PC-9 (cell line): Measurements from ENCODE around the gene KIF21B. TPM values are rescaled to one million over a fixed set of nuclear protein-coding genes. Genes with fewer than 3 reads are reported as not detected.
A peak's percentile ranks its signal among the peaks of the same experiment; 100 is the strongest.

Source experiments
- BruUV-seq: library from RNA; stranded (reverse); fragments of 400-500 nt; replicated peaks from 2 replicates; lab custom pipeline; 2021; lab: Mats Ljungman, UMichigan
- CTCF ChIA-PET: fragments of 300-600 bp; sonication (Branson Sonifier 250); formaldehyde crosslinking; loops from one replicate; lab custom pipeline; 2022; ENCODE audit warnings: antibody characterized with exemption; lab: Charles Lee
- POLR2A ChIA-PET: fragments of 300-600 bp; sonication (Branson Sonifier 250); formaldehyde crosslinking; loops from one replicate; lab custom pipeline; 2022; ENCODE audit warnings: antibody characterized with exemption; ENCODE audit not compliant: unreplicated experiment; lab: Charles Lee
- DNase-seq, 2 experiments: peaks; one replicate each; pipeline versions ENCODE4 v3.0.0 to v3.0.0-alpha.2; 2015 to 2022; ENCODE audit warnings: mixed read lengths in 1 of 2
- H2AFZ ChIP-seq: fragments of 200-600 bp; sonication (generic); 2 replicates; pipeline ENCODE4 v1.8.1; 2017; ENCODE audit warnings: antibody characterized with exemption
- H3F3A ChIP-seq: fragments of 200-600 bp; sonication (generic); 2 replicates; pipeline ENCODE4 v1.8.1; 2017; ENCODE audit warnings: antibody characterized with exemption, mild to moderate bottlenecking, low read depth; ENCODE audit not compliant: insufficient read depth
- H3K27ac ChIP-seq: fragments of 200-600 bp; sonication (generic); 2 replicates; pipeline ENCODE4 v1.6.1; 2016; ENCODE audit warnings: mixed run types
- H3K27me3 ChIP-seq: fragments of 200-600 bp; sonication (generic); 2 replicates; pipeline ENCODE4 v1.6.1; 2016; ENCODE audit warnings: low read depth, mixed run types; ENCODE audit not compliant: insufficient read depth
- H3K36me3 ChIP-seq: fragments of 200-600 bp; sonication (generic); 2 replicates; pipeline ENCODE4 v1.6.1; 2016; ENCODE audit warnings: low read depth, mixed run types
- H3K4me1 ChIP-seq: fragments of 200-600 bp; sonication (generic); replicated peaks from 2 replicates; pipeline ENCODE4 v1.6.1; 2016; ENCODE audit warnings: mixed run types; ENCODE audit not compliant: insufficient read depth
- H3K4me2 ChIP-seq: fragments of 200-600 bp; sonication (generic); 2 replicates; pipeline ENCODE4 v1.6.1; 2017; ENCODE audit warnings: mixed run types
- H3K4me3 ChIP-seq: fragments of 200-600 bp; sonication (generic); 2 replicates; pipeline ENCODE4 v1.6.1; 2016; ENCODE audit warnings: mixed run types
- H3K79me2 ChIP-seq: fragments of 200-600 bp; sonication (generic); 2 replicates; pipeline ENCODE4 v1.6.1; 2017; ENCODE audit warnings: low read depth, mixed run types
- H3K9me2 ChIP-seq: fragments of 200-600 bp; sonication (generic); 2 replicates; pipeline ENCODE4 v1.8.1; 2017; ENCODE audit warnings: mild to moderate bottlenecking; ENCODE audit not compliant: insufficient read depth
- H3K9me3 ChIP-seq: fragments of 200-600 bp; sonication (generic); 2 replicates; pipeline ENCODE4 v1.8.1; 2016; ENCODE audit warnings: low read depth; ENCODE audit not compliant: insufficient read depth
- H4K20me1 ChIP-seq: fragments of 200-600 bp; sonication (generic); 2 replicates; pipeline ENCODE4 v1.8.1; 2017; ENCODE audit not compliant: insufficient read depth
- EZH2 ChIP-seq: fragments of 200-600 bp; sonication (generic); IDR thresholded peaks from 2 replicates; pipeline ENCODE4 v1.8.0; 2017; ENCODE audit warnings: antibody characterized with exemption, low read depth
- intact Hi-C: fragments of 100-400 bp; cut with micrococcal nuclease; formaldehyde crosslinking; loops from one replicate; pipeline ENCODE4 v1.10.0; 2022; ENCODE audit not compliant: unreplicated experiment
- total RNA-seq: library from RNA; stranded (reverse); gene quantifications from 2 replicates; pipeline ENCODE4 v1.2.3, GENCODE V29; 2021
- TF ChIP-seq, protein P1 (sequence below): fragments of 200-600 bp; sonication (generic); conservative IDR thresholded peaks from 2 replicates; pipeline ENCODE4 v1.6.1; 2017; ENCODE audit warnings: mixed run types, antibody characterized with exemption, mild to moderate bottlenecking, moderate library complexity

KIF21B gene
- total RNA-seq, 1 experiment from 2014 or later = 3.7 TPM

DNA sequence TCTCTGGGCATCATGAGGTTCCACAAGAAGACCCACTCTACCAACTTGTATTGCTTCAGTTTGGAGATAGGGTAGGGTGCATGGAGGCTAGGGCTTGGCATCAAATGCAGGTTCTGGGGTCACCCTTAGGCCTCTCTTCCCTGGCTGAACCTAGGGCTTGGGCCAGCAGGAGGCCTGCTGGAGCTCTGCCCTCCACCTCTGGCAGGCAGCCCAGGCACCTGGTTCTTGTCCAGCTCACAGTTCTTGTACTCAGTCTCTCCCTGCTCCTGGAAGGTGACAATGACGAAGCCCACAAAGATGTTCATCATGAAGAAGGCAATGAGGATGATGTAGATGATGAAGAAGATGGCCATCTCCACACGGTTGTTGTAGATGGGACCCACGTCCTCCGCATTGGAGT, 37.5 kb upstream of the KIF21B start:
- intact Hi-C loops = no loop called here
- DNase-seq = no peak
- BruUV-seq = no TSS peak
- ChIA-PET CTCF (no interaction called here), POLR2A (no interaction called here)
- H3K79me2 ChIP-seq = no peaks in the 10 kb centered on the region
- H3K36me3 ChIP-seq = no peaks in the 10 kb centered on the region
- H3K9me2 ChIP-seq = no peaks in the 10 kb centered on the region
- no peaks in the 10 kb centered on the region for H3K4me1 ChIP-seq
- H3F3A ChIP-seq = no peaks in the 10 kb centered on the region
- peaks cover 42% of the 10 kb centered on the region for H3K27me3 ChIP-seq
- no peak overlapping the region for H3K27ac ChIP-seq
- no peak overlapping the region for H2AFZ ChIP-seq
- no peaks in the 10 kb centered on the region for H4K20me1 ChIP-seq
- no peak for TF ChIP-seq EZH2
- TF ChIP-seq, protein P1, sequence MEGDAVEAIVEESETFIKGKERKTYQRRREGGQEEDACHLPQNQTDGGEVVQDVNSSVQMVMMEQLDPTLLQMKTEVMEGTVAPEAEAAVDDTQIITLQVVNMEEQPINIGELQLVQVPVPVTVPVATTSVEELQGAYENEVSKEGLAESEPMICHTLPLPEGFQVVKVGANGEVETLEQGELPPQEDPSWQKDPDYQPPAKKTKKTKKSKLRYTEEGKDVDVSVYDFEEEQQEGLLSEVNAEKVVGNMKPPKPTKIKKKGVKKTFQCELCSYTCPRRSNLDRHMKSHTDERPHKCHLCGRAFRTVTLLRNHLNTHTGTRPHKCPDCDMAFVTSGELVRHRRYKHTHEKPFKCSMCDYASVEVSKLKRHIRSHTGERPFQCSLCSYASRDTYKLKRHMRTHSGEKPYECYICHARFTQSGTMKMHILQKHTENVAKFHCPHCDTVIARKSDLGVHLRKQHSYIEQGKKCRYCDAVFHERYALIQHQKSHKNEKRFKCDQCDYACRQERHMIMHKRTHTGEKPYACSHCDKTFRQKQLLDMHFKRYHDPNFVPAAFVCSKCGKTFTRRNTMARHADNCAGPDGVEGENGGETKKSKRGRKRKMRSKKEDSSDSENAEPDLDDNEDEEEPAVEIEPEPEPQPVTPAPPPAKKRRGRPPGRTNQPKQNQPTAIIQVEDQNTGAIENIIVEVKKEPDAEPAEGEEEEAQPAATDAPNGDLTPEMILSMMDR = no peak
- no peaks in the 10 kb centered on the region for H3K9me3 ChIP-seq
- H3K4me3 ChIP-seq = no peak overlapping the region
- H3K4me2 ChIP-seq = no peak overlapping the region

- H3K4me2 ChIP-seq = no peak overlapping the region
- H3K27me3 ChIP-seq = peaks cover 40% of the 10 kb centered on the region
- TF ChIP-seq, protein P1 = no peak
- no peak for TF ChIP-seq EZH2
- H4K20me1 ChIP-seq = no peaks in the 10 kb centered on the region
- no peaks in the 10 kb centered on the region for H3K9me3 ChIP-seq
- no peaks in the 10 kb centered on the region for H3K36me3 ChIP-seq
- no TSS peak for BruUV-seq
- no peak overlapping the region for H3K27ac ChIP-seq
- H2AFZ ChIP-seq = no peak overlapping the region
- H3K4me3 ChIP-seq = no peak overlapping the region
- H3F3A ChIP-seq = no peaks in the 10 kb centered on the region
- intact Hi-C loops = no loop called here
- ChIA-PET POLR2A (no interaction called here), CTCF (no interaction called here)
- no peaks in the 10 kb centered on the region for H3K79me2 ChIP-seq
- H3K4me1 ChIP-seq = no peaks in the 10 kb centered on the region
- H3K9me2 ChIP-seq = no peaks in the 10 kb centered on the region
- DNase-seq = peak in 1 of 2 experiments; percentile 15
Observed at GRCh38 chr1:201060586-201060985, 37.1 kb upstream of the KIF21B start.

- intact Hi-C loops = no loop called here
- Histone ChIP-seq H3K9me3 (no peaks in the 10 kb centered on the region), H3K4me1 (no peaks in the 10 kb centered on the region), H4K20me1 (no peaks in the 10 kb centered on the region), H3K27me3 (peaks cover 42% of the 10 kb centered on the region), H3K4me2 (no peak overlapping the region), H3K27ac (no peak overlapping the region), H3F3A (no peaks in the 10 kb centered on the region), H3K36me3 (no peaks in the 10 kb centered on the region), H2AFZ (no peak overlapping the region), H3K79me2 (no peaks in the 10 kb centered on the region), H3K9me2 (no peaks in the 10 kb centered on the region), H3K4me3 (no peak overlapping the region)
- ChIA-PET POLR2A (interaction anchor here (0.6 kb wide), 1 partner anchor 438 kb away, joined by 4 read pairs; no protein-coding TSS in a partner anchor), CTCF (no interaction called here)
- TF ChIP-seq, protein P1 = no peak
- TF ChIP-seq EZH2 = no peak
- no TSS peak for BruUV-seq
- no peak for DNase-seq
Observed at GRCh38 chr1:201059871-201060555, 36.5 kb upstream of the KIF21B start.
